GM19324 (cell line): ENCODE measurements around the gene CFB.
"Not testable (repeated sequence)": the region's sequence is repeated elsewhere in the genome, so short reads cannot be mapped to it uniquely, and the experiment has no call there.

Source experiments
- ATAC-seq: cut with Tn5 transposase; IDR thresholded peaks from one replicate; pipeline ENCODE4 v1.9.1; 2021; ENCODE audit warnings: mild to moderate bottlenecking, moderate library complexity; ENCODE audit not compliant: unreplicated experiment, low FRiP score

Gene CFB

DNA sequence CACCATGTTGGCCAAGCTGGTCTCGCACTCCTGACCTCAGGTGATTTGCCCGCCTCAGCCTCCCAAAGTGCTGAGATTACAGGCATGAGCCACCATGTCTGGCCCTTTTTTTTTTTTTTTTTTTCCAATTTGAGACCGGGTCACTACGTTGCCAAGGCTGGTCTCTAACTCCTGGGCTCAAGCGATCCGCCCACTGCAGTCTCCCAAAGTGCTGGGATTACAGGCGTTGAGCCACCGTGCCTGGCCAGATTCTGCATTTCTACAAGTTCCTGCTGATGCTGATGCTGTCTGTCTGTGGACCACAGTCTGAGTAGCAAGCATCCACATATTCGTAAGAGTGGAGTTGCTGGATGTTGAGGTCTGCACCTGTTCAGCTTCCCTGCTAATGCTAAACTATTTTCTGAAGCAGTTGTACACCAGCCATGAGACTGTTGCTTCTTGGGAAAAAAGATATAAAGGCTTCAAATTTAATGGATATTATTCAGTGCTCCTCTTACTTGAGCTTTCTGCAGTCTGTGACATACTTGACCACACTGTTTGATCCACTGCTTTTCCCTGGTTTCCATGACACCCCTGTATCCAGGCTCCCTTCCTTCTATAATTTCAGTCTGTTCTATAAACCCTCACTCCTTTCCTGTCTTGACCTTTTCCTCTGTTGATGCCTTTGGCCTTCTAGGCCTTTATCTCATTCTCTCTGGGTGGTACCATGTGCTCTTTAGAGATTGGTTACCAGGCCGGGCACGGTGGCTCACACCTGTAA, 33.9 kb upstream of the CFB start:
- no peak for ATAC-seq

DNA sequence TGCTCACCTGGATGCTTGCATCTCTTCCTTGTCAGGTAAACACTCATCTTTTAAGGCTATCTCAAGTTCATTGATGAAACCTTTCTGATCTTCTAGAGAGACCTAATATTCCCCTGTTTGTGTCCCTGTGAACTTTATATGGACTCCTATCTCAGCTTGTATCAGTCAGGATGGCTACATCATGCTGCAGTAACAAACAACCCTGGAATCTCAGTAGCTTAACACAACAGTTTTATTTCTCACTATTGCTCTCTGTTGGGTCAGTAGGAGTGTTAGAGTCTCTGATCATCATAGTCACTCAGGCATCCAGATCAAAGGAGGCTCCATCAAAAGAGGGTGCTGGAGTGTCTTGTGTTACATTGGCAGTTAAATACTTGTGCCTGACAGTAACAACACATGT, 30.5 kb upstream of the CFB start:
- ATAC-seq, result no peak

DNA sequence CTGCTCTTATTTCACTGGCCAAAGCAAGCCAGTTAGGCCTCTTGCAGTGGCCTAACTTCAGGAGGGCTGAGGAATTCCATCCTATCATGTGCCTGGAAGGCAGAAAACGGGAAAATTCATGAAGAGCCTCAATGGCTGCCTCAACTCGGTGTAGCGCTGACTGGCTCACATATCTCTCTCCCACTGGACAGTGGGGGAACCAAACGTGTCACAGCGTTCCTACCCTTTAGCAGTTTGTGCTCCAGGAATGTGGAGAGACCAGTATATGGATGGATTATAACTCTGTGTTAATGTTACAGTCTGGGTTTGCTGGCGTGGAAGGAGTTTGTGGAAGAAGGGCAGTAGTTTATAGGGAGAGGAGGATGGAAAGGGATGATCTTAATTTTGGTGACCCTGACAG, 30.1 kb upstream of the CFB start:
- ATAC-seq, result no peak

DNA sequence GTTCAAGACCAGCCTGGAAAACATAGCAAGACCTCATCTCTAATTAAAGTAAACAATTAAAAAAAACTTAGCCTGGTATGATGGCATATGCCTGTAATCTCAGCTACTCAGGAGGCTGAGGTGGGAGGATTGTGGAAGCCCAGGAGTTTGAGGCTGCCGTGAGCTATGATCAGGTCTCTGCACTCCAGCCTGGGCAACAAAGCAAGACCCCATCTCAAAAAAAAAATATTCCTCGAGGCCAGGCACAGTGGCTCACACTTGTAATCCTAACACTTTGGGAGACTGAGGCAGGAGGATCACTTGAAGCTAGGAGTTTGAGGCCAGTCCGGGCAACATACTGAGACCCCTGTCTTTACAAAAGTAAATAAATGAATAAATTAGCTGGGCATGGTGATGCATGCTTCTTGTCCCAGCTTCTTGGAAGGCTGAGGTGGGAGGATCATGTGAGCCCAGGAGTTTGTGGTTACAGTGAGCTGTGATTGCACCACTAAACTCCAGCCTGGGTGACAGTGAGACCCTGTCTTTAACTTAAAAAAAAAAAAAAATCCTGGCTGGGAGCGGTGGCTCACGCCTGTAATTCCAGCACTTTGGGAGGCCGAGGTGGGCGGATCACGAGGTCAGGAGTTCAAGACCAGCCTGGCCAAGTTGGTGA, 27.7 kb upstream of the CFB start:
- no peak for ATAC-seq

DNA sequence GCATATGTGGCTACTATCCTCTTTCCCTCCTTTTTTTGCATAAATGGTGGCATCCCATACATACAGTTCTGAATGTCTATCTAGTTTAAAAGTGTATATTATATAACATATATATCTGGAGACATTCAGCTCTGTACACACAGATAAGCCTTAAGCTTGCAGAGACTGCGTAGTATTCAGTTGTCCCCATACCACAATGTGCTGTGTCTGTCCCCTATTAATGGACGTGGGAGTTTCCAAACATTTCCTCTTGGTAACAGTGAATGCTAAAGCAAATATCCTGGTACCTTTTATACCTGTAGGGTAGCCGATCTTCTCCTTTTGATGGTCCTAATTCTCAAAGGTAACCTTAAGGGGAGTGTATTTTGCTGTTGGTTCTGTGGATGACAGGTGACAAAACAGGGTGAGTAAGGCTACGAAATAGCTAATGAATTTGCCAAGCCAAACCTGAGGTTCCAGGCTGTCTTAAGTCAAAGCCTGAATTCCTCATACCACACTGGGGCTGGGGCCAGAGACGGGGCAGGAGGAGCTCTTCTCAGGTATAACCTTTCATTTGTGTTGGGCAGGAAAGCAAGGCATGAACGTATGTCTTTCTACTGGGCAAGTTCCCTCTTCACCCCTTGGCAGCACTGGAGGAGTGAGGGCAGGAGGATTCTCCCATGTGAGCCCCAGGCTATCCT, 26.1 kb upstream of the CFB start:
- ATAC-seq, result no peak

DNA sequence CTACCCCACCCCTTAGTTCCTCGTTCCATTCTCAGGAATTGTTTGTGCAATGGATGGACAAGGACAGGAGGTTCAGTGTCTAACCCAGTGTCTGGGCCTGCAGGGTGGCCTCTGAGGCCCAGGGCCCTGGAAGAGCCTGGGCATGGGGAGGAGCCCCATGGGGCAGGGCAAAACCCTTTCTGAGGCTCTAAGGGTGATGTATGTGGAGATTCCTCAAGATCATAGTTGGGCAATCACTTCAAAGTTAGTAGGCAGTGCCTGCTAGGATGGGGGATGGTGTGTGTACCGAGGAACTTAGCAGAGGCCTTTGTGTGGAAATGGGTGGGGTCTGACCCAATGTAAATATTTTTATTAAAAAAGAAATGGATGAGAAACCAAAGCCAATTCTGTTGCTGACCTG, 25.1 kb upstream of the CFB start:
- no peak for ATAC-seq

DNA sequence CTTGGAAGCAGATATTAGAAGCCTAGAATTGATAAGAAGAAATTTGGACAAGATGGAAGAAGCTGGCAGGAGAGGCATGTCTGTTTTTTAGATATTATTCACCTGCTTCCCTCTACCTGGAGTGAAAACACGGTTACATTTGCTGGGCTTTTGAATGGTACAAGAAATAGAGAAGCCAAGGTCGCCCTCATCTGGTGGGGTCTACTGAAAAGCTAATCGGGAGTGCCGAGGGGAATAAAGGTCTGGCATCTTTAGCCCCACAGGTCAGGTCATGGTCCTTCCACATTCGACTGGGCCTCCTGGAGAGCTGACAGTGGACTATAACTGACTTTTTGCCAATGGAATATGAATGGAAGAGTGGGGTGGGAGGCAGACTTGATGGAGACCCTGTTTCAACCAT, 23.0 kb upstream of the CFB start:
- no peak for ATAC-seq

DNA sequence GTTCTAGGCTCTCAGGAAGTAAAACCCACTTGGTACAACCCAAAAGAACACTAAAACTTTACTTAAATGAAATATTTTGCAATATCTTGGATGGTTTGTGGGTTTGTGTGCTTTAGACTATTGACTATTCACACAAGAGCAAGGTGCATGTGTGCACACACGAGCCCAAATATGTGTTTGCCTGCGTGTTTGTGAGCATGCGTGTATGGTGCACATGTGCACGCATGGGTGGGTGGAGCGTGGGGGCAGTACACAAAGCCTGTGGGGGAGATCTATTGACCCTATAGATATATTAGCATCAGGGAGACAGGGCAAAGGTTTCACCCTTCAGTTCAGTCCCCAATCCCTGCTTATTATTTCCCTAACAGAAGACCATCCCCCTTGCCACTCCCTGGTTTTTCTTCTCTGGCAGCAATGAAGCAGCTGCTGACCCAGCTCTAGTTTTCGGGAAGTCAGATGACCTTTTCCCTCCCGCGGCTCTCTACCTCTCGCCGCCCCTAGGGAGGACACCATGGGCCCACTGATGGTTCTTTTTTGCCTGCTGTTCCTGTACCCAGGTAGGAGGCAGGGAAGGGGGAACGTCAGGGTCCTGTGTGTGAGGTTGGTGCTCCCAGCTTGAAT, 18.5 kb upstream of the CFB start, which contains the start of gene C2:
Gene C2 (plus strand): TSS at position 476 of the 621 bp plus-strand sequence. CDS start 36 bp downstream, at position 512.
- ATAC-seq, result no peak

DNA sequence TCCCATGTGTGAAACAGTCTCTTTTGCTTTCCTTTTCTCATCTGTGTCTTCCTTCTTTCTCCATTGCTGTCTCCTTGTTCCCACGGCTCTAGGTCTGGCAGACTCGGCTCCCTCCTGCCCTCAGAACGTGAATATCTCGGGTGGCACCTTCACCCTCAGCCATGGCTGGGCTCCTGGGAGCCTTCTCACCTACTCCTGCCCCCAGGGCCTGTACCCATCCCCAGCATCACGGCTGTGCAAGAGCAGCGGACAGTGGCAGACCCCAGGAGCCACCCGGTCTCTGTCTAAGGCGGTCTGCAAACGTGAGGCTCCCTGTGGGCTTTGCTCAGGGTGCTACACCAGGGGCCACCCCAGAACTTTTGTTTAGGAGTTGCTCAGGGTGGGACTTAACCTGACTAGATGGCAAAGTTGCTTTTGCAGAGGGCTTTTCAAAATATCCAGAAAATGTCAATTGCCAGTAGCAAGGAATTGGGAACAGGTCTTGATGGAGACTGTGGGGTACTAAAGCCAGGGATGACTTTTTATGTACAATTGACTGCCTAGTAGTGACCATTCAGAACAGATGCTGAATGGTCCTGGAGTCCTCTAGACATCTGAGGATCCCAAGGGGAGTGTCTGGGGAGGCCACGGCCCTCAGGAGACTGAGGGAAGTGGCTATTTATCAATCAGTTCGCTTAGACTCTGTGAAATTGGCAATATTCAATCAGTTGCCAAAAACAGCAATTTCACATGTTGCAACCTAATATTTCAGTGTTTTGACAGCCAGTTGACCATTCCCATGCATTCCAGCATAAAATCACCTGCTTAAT, 17.8 kb upstream of the CFB start:
- no peak for ATAC-seq

DNA sequence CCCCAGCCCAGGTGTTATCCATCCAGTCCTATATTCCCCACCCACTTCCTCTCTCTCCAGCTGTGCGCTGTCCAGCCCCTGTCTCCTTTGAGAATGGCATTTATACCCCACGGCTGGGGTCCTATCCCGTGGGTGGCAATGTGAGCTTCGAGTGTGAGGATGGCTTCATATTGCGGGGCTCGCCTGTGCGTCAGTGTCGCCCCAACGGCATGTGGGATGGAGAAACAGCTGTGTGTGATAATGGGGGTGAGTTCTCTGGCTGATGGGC, 17.3 kb upstream of the CFB start:
- no peak for ATAC-seq

DNA sequence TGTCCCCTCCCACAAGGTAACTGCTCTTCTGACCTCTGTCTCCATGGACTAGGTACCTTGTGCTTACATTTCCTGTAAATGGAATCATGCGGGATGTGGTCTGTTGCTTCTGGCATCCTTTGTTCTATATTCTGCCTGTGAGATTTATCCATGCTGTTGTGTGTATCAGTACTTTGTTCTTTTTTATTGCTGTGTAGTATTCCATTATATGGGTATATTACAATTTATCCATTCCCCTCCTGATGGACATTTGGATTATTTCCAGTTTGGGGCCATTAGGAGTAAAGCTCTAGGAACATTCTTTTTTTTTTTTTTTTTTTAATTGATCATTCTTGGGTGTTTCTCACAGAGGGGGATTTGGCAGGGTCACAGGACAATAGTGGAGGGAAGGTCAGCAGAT, 14.9 kb upstream of the CFB start:
- ATAC-seq, result no peak

DNA sequence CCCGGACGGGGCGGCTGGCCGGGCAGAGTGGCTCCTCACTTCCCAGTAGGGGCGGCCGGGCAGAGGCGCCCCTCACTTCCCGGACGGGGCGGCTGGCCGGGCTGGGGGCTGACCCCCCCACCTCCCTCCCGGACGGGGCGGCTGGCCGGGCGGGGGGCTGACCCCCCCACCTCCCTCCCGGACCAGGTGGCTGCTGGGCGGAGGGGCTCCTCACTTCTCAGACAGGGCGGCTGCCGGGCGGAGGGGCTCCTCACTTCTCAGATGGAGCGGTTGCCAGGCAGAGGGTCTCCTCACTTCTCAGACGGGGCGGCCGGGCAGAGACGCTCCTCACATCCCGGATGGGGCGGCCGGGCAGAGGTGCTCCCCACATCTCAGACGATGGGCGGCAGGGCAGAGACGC, 13.8 kb upstream of the CFB start:
- not testable (repeated sequence) for ATAC-seq

DNA sequence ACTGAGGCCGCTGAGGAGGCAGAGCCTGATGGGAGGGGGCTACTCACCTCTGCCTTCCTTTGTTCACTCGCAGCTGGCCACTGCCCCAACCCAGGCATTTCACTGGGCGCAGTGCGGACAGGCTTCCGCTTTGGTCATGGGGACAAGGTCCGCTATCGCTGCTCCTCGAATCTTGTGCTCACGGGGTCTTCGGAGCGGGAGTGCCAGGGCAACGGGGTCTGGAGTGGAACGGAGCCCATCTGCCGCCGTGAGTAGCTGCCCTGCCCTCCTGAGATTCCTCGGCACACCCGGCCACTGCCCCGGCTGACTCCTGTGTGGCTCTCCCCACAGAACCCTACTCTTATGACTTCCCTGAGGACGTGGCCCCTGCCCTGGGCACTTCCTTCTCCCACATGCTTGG, 12.4 kb upstream of the CFB start:
- ATAC-seq, result no peak

DNA sequence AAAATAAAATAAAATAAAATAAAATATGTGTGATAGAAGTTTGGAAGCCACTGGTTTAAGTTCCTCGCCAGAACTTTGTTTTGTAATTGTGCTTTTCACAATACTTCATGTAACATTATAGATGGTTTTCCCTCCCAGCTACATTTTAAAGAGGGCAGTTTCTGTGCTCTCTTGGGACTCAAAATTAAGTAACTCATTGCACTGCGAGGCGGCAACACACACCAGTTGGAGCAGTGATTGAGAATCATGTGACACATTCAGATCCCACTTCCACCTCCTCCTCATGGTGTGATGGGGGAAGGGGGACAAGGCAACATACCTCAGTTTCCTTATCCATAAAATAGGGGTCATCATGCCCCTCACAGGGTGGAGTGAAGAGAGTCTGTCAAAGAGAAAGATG, 10.9 kb upstream of the CFB start:
- no peak for ATAC-seq

DNA sequence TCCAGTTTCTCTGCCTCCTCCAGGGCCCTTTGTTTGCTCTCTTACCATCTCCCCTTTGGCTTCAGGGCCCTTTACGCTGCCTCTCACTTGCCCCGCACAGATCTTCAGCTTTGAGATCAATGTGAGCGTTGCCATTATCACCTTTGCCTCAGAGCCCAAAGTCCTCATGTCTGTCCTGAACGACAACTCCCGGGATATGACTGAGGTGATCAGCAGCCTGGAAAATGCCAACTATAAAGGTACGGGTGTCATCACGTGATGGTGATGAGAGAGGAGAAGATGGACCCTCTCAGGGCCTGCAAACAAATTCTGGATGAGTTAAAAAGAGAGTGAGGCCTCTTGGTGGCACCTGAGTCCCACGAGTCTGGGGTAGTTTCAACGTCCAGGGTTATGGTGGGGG, 10.1 kb upstream of the CFB start:
- ATAC-seq, result no peak

DNA sequence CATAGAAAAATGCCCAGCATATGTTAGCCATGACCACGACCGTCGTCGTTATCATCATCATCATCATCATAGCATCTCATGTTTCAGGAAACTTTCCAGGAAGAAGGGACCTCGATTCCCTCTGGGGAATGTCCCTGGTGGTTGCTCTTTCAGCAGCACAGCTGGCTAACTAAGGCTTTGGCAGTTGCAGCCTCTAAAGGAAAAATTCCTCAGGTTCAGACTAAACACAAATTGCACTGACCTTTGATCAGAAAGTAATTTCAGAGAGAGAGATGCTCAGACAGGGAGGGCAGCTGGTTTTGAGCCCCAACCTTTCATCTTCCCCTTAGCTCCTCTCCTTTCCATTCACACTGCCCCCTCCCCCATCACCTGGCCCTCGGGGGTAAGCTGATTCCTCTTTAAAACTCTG, 5.6 kb upstream of the CFB start:
- no peak for ATAC-seq

DNA sequence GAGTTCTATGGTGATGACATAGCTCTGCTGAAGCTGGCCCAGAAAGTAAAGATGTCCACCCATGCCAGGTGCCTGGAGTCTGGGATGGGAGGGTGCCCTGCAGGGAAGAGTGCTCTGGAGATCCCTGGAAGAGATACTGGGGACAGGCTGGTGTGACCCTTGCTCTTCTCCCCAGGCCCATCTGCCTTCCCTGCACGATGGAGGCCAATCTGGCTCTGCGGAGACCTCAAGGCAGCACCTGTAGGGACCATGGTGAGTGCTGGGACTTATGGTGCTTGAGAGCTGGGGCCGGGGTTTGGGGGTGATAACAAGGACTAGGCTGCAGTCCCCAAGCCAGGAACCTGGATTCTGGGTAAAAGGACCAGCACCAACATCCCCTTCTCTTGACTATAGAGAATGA, 2.2 kb upstream of the CFB start:
- no peak for ATAC-seq

DNA sequence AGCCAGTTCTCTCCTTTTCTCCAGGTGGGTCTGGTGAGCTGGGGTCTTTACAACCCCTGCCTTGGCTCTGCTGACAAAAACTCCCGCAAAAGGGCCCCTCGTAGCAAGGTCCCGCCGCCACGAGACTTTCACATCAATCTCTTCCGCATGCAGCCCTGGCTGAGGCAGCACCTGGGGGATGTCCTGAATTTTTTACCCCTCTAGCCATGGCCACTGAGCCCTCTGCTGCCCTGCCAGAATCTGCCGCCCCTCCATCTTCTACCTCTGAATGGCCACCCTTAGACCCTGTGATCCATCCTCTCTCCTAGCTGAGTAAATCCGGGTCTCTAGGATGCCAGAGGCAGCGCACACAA, 765 bp upstream of the CFB start:
- ATAC-seq, result no peak

DNA sequence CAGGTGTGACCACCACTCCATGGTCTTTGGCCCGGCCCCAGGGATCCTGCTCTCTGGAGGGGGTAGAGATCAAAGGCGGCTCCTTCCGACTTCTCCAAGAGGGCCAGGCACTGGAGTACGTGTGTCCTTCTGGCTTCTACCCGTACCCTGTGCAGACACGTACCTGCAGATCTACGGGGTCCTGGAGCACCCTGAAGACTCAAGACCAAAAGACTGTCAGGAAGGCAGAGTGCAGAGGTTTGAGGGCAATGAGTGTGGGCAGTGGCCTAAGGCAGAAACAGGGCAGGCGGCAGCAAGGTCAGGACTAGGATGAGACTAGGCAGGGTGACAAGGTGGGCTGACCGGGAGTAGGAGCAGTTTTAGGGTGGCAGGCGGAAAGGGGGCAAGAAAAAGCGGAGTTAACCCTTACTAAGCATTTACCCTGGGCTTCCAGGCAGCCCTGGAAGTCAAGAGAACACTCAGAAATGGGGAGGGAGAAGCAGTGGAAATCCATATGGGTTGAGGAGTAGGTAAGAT, 533 bp downstream of the CFB start:
- ATAC-seq, result no peak

DNA sequence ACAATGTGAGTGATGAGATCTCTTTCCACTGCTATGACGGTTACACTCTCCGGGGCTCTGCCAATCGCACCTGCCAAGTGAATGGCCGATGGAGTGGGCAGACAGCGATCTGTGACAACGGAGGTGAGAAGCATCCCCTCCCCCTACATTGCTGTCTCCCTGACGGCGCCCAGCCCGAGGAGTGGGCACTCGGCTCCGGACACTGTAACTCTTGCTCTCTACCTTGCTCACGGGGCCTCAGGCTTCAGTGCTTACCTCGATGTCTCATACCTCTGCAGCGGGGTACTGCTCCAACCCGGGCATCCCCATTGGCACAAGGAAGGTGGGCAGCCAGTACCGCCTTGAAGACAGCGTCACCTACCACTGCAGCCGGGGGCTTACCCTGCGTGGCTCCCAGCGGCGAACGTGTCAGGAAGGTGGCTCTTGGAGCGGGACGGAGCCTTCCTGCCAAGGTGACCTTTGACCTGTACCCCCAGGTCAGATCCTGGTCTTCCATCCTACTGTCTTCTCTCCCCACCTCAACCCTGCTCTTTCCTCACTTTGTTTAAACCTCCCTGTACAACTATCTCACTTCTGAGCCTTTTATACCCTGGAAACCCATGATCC, 1.3 kb downstream of the CFB start:
- no peak for ATAC-seq
